GM18907 (cell line): ENCODE data around the gene OSCAR.
"Not testable (repeated sequence)": the region's sequence is repeated elsewhere in the genome, so short reads cannot be mapped to it uniquely, and the experiment has no call there.

Experiments
- ATAC-seq: cut with Tn5 transposase; IDR thresholded peaks from one replicate; pipeline ENCODE4 v1.9.1; 2021; ENCODE audit warnings: mild to moderate bottlenecking, moderate library complexity; ENCODE audit not compliant: unreplicated experiment

Gene OSCAR

DNA sequence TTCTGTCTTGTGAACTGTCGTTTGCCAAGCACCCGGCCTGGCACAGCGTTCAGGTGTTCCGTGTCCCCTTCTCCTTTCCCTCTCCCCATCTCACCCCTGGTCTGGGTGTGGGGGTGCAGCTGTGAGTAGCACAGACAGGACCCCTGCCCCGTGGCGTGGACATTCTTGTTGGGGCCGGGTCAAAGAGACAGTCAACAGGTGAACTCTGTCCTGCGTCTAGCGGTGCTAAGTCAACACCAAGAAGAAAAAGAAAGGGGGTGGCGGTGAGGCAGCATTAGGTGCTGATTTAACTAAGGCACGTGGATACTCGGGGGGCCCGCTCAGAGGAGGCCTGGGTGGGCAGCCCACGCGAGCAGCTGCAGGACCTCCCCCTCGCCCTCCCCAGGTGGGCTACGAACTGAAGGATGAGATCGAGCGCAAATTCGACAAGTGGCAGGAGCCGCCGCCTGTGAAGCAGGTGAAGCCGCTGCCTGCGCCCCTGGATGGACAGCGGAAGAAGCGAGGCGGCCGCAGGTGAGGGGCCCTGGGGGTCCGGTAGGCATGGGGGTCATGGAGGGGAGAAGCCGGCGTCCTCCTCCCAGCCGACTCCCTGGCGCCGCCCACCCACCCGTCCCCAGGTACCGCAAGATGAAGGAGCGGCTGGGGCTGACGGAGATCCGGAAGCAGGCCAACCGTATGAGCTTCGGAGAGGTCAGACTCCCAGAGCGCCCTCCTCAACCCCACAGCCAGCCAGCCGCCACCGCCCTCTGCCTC is 27.3 kb upstream of the OSCAR start:
- no peak for ATAC-seq

DNA sequence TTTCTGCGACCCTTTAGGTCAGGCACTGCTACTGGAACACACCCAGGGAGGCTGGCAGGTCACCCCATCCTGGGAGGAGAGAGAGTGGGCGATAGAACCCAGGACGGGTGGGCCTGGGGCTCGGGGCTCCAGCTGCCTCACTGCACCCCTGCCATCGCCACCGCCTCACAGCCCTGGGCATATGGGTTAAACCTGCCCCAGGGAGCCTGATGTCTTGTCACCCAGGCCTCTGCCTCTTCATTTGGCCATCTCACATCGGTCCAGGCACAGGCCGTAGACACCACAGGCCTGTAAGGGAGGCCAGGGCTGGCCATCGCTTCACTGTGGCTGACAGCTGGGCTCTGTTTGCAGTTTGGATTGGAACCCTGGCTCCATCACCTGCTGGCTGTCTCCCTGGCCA is 25.1 kb upstream of the OSCAR start:
- no peak for ATAC-seq

DNA sequence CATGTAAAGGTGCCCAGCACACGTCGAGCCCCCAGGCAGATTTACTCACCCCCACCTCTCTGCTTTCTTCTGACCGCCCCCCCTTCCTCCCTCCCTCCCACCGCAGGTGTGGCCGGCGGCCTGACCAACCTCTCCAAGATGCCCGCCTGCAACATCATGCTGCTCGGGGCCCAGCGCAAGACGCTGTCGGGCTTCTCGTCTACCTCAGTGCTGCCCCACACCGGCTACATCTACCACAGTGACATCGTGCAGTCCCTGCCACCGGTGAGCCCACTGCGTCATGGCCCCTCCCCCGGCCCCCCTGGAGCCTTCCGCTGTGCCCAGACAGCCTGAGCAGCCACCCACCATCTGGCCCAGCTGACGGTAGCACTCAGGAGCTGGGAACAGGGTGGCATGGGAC is 23.8 kb upstream of the OSCAR start:
- no peak for ATAC-seq

DNA sequence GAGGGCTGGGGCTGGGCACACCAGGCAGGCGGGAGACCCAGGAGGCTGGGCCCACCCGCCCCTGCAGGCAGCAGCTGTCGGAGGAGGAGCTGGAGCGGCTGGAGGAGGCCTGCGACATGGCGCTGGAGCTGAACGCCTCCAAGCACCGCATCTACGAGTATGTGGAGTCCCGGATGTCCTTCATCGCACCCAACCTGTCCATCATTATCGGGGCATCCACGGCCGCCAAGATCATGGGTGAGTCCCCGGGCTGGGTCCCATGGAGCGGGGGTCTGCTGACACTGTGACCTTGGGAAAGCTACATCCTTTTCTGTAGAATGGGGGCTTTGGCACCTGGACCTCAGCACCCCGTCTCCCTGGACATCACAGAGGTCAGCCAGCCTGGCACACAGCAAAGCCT is 23.1 kb upstream of the OSCAR start:
- no peak for ATAC-seq

DNA sequence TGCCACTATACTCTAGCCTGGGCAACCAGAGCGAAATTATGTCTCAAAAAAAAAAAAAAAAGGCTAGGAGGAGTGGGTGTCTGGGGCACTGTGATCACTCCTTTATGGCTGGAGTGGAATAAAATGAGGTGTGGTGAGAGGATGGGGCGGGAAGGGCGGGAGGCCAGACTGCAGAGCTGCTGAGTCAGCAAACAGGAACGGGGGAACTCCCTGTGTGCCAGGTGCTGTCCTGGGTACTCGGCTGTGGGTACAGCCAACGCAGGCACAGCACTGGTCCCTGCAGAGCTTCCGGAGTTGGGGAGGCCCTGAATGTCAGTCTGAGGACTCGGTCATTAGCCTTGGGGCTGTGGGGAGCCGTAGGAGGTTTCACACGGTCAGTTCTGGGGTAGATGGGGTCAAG is 20.7 kb upstream of the OSCAR start:
- ATAC-seq: no peak

DNA sequence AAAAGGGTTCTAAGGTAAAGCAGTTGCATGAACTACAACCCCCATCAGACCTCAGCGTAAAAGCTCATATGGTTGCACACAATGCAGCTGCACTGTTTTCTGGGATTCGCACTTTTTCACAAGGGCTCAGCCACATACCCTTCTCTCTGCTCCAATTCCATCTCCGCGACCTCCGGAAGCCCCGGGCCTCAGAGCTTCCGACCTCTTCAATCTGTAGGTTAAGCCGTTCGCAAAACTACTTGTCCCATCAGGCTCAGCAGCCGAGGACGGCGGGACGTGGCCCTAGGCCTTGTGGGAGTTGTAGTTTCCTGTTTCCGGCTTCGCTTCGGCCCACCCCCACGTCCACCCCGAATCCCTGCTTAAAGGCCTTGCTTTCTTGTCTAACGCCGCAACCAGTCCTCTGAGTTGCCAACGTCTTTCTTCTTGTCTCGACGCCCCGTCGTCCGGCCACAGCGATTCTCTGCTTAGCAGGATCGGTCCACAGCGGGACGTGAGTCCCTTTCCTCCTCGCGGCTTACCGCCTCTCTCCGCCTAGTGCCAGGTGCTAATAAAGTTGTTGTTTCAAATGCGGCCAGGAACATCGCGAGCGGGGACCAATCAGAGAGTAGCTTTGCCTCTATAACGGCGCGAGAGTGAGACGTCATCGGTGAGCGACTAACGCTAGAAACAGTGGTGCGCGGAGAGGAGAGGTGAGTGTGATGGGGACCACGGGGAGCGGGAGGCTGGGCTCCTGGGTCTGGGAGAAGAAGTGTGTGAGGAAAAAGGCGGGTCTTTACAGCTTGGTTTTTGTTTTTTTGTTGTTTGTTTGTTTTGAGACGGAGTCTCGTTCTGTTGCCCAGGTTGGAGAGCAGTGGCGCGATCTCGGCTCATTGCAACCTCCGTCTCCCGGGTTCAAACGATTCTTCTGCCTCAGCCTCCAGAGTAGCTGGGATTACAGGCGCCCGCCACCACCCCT is 14.8 kb upstream of the OSCAR start, which contains the start of the genes PRPF31 and TFPT:
TSS of gene PRPF31 (plus strand) at position 646 of the 955 bp plus-strand sequence. CDS start 2,525 bp downstream, outside the sequence.
TSS of gene TFPT (minus strand) at position 549 of the 955 bp plus-strand sequence. CDS start at position 161, 388 bp downstream.
- peak; percentile 79 for ATAC-seq

DNA sequence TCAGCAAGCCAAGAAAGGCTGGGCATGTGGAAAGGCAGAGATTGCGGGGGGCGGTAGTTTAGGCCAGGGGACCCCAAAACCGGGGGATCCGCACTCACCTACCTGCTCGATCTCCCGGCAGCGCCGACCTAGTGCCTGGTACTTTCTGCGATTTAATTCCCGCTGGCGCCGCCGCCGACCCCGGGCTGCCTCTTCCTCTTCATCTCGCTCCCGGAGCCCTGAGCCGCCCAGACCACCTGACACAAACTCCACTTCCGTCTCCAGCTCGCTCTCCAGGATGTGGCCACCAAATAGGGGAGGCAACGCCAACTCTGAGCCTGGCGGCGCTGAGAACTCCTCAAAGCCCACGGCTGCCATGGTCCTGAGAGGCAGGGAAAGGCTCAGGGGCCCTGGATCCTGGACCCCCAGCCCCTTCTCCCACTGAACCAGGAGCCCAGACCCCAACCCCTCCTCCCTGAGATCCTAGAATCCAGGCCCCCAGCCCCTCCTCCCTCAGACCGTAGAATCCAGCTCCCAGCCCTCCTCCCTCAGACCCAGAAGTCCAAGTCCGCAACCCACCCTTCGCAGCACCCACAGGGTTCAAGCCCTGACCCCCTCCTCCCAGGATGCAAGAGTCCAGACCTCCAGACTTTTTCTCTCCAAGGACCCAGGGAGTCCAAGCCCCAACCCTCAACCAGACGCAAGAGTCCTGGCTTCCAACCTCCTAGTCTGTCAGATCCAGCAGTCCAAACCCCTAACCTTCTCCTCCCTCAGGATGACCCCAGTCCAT is 13.9 kb upstream of the OSCAR start:
- ATAC-seq: no peak

DNA sequence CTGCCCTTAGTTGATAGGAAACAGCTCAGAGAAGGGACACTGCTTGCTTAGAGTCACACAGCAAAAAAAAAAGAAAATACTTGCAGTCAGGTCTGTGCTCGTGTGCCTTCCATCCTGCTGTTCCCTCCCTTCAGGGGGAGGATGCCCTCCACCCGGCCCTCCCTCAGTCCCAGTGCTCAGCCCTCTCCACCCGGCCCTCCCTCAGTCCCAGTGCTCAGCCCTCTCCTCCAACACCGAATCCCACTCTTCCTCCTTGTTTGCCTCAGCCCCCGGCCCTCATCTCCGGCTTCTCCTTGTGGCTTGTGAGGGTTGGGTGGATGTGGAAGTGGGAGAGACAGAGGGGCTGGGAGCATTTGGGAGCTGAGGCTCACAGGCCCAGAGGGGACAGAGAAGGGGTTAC is 9.0 kb upstream of the OSCAR start:
- no peak for ATAC-seq

DNA sequence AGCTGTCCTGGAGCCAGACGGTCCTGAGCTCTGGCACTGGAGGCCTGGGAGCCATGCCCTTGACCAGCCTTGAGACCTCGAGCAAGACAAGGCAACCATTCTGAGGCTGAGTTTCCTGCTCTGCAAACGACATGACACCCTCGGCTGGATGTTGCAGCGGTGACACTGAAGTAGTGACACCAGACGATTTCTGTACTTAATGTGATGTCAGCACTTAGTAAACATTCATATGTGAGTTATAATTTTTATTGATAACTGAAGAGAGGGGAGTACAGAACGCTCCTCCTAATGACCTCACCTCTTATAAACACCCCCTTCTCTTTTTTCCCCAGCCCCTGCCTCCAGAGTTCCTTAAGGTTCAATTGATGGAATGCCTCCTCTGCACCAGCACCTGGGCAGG is 7.9 kb upstream of the OSCAR start:
- no peak for ATAC-seq

DNA sequence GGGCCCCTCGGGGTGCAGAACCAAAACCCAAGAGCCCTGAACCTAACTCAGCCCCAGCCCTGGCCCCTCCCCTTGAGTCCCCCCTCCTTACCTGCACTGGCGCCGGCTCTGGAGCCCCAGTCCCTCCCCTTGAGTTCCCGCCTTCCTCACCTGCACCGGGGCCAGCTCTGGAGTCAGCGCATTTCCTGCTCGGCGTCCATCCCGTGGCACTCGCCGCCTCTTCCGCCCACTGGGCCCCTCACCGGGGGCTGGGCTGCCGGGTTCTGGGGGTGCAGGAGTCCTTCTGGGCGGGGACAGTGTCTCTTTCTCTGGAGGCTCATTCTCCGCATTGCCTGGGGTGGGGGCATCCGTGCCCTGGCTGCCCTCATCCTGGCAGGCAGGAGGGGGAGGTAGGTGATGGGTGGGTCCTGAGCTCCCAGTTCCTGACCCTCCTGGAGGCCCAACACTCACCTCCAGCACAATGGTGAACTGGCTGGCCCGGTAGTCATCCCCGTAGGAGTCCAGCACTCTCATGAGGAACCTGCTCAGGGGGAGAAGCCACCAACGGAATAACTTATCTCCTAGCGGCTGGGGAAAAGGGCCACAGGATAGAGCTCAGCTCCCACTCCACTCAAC is 7.4 kb upstream of the OSCAR start:
- ATAC-seq: no peak

DNA sequence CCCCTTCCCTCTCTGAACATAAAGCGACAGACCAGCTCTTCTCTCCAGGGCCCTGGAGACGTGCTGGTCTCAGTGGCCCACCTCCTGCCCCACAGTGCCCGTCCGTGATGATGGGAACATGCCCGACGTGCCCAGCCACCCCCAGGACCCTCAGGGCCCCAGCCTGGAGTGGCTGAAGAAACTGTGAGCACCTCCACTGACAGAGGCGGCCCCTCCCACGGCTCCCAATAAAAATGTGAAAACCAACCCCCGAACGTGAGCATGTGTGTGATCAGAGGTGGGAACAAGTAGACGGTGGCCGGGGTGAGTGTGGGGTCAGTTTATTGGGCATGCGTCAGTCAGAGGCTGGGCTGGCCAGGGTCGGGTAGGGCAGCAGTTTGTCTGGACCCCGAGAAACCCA is 6.1 kb upstream of the OSCAR start:
- ATAC-seq: no peak

DNA sequence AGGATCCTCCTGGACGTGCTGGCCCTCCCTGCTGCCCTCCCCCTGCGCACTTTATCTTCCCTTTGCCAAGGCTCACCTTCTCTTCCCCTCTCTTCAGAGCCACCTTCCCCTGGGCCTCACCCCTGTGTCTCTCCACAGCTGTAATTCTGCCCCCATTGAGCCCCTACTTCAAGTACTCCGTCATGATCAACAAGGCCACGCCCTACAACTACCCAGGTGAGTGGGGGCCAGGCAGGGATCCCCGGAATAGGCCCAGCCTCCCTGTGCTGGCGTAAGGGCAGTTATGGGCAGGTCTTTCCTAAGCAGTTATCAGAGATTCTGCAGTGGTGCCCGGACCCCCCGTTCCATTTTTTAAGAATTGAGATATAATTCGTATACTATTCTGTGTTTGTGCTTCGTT is 5.2 kb upstream of the OSCAR start:
- no peak for ATAC-seq

DNA sequence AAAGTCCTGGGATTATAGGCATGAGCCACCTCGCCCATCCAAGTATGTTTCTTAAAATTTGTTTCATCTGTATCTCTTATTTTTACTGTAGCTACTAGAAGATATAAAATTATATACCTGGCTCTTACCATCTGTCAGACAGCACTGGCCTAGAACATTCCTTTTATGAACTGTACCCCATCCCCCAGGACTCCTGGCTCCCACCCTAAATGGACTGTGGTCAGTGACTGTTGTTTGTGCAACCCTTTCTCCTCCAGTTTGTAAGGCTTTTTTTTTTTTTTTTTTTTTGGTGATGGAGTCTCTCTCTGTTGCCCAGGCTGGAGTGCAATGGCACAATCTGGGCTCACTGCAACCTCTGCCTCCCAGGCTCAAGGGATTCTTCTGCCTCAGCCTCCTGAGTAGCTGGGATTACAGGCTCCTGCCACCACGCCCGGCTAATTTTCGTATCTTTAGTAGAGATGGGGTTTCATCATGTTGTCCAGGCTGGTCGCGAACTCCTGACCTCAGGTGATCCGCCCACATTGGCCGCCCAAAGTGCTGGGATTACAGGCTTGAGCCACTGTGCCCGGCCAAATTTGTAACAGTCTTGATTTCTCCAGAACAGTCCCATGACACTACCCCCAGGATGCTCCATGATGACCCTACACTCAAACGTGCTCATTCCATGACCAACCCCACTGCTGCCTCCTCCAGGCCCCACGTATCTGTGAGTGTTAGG is 4.6 kb upstream of the OSCAR start:
- no peak for ATAC-seq

DNA sequence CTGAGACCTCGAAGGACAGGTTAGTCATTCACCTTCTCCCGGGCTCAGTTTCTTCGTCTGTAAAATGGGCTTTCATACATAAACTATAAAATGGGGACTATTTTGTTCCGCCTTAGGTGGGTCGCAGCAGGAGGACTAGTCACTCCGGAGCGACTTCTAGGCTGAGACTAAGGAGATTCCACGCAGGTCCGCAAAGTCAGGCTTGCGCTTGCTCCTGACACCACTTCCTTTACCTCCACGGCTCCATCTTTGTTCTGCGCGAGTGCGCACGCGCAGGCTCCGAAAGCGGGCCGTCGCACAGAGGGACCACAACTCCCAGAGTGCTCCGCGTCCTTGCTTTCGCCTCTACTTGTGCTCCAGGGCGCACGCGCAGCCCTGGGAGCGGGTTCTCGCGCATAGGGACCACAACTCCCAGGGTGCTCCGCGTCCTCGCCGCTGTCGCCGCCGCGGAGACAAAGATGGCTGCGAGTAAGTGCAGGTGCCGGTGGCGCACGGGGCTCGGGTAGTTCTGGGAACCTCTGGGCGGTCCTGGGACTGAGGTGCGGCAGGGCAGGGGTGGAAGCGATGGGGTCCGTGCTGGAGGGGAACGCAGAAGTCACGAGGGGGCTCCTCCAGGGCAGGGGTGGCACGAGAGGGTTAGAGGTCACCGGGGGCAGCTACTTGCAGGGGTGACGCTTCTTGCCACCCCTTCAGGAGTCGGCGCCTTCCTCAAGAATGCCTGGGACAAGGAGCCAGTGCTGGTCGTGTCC is 2.0 kb upstream of the OSCAR start, which contains the start of gene NDUFA3:
TSS of gene NDUFA3 (plus strand) at position 435 of the 749 bp plus-strand sequence. CDS start at position 459, 24 bp downstream.
- ATAC-seq: peak; percentile 93

DNA sequence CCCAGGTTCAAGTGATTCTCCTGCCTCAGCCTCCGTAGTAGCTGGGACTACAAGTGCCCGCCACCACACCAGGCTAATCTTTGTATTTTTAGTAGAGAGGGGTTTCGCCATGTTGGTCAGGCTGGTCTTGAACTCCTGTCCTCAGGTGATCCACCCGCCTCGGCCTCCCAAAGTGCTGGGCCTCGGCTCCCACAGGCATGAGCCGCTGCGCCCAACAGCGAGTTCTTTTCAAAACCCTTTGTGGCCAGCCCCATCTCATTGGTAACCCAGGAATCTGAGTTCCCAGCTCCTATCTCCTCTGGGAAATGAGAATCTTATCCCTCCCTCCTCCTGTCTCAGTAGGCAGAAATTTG is 724 bp downstream of the OSCAR start:
- not testable (repeated sequence) for ATAC-seq

DNA sequence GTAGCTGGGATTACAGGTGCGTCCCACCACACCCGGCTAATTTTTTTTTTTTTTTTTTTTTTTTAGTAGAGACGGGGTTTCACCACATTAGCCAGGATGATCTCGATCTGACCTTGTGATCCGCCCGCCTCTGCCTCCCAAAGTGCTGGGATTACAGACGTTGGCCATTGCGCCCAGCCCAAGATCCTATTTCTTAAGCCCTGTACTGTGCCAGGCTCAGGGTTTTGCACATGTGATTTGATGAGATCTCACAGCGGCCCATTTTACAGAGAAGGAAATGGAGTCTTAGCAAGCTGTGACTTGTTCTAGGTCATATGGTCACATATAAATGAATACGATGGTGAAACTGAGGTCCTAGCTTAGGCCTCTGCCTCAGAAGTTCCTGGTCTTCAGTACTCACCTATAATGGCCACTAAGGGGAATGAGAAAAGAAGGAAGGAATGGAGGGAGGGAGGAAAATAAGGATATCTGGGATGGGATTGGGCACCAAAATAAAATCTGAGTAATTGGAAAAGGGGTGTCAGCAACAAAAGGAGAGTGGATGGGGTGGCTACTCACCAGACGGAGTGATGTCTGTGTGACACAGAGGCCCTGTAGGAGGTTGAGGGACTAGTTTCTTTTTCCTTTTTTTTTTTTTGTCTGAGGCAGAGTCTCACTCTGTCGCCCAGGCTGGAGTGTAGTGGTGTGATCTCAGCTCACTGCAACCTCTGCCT is 1.3 kb downstream of the OSCAR start:
- no peak for ATAC-seq

DNA sequence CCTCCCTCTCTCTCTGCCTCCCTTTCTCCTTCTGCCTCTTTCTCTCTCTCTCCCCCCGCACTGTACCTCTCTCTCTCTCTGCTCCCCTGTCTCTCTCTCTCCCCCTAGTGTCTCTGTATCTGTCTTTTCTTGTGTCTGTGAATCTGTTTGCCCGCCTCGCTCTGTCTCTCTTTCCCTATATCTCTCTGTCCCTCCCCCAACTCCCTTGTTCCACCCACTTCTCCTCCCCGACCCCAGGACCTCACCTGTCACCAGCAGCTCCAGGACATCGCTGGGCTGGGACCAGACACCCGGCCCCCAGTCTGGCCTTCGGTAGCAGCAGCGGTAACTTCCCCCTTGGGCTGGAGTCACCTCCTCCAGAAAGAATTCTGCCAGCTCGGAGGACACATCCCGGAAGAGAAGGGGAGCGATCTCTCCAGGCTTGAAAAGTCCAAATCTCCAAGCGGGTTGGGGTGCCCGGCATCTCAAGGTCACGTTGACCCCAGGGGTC is 3.9 kb downstream of the OSCAR start:
- no peak for ATAC-seq

DNA sequence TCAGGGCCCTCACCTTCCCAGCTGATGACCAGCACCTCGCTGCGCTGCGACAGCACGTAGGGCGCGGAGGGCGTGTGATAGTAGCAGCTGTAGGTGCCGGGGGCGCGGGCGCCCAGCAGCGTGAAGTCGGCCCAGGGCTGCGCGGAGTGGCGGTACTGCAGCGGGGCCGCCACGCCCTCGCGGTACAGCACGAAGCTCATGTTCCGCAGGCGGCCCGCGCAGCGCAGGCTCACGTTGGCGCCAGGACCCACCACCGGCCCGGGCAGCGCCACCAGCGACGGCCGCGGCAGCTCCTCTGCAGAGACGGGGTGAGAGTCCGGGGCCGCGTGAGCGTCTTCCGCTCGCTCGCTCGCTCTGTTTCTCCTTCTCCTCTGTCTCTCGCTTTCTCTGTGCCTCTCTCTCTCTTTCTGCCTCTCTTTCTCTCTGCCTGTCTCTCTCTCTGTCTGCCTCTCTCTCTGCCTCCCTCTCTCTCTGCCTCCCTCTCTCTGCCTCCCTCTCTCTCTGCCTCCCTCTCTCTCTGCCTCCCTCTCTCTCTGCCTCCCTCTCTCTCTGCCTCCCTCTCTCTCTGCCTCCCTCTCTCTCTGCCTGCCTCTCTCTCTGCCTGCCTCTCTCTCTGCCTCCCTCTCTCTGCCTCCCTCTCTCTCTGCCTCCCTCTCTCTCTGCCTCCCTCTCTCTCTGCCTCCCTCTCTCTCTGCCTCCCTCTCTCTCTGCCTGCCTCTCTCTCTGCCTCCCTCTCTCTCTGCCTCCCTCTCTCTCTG is 4.6 kb downstream of the OSCAR start:
- not testable (repeated sequence) for ATAC-seq
